LHCN-M2 (cell line): ENCODE results near the gene UFD1. TPM values are rescaled to one million over a fixed set of nuclear protein-coding genes. Genes with fewer than 3 reads are reported as not detected.

Experiments
- total RNA-seq: library from RNA; depleted of rRNA; stranded (reverse); fragments of >200 nt; gene quantifications from 2 replicates; pipeline ENCODE4 v1.2.3, GENCODE V29; 2014; rRNA removed

UFD1 gene
- total RNA-seq, 1 experiment from 2014 or later = 81.3 TPM

Other genes starting within 250 kb of the UFD1 start
- 14.4 and 17.7 TPM in 2 replicates for gene CLTCL1, start 187.5 kb downstream of the UFD1 start, total RNA-seq
- 19.1 and 27.0 TPM in 2 replicates for gene HIRA, start 47.5 kb downstream of the UFD1 start, total RNA-seq
- 41.4 and 51.0 TPM in 2 replicates for gene MRPL40, start 46.6 kb downstream of the UFD1 start, total RNA-seq
- 20.2 and 21.0 TPM in 2 replicates for gene C22orf39, start 31.5 kb downstream of the UFD1 start, total RNA-seq
- 62.3 and 67.6 TPM in 2 replicates for gene CDC45, start 727 bp upstream of the UFD1 start, total RNA-seq
- gene CLDN5, start 45.2 kb upstream of the UFD1 start, total RNA-seq = 4.9 and 11.1 TPM in 2 replicates
- gene SEPTIN5, start 235.3 kb upstream of the UFD1 start, total RNA-seq = 33.2 and 44.8 TPM in 2 replicates
- 22.1 and 30.2 TPM in 2 replicates for gene GP1BB, start 244.3 kb upstream of the UFD1 start, total RNA-seq